NCI-H2171 treated with DMSO at 0.1 percent for 48 hours (cell line): ENCODE measurements around the gene CD52.
"Not testable (repeated sequence)": the region's sequence is repeated elsewhere in the genome, so short reads cannot be mapped to it uniquely, and the experiment has no call there.

Source experiments
- DNase-seq: peaks from one replicate; lab custom pipeline; 2025; lab: John Stamatoyannopoulos, UW

The CD52 gene

GRCh38 chr1:26302733-26303405 lies 14.9 kb upstream of the CD52 start:
- DNase-seq: peak; percentile 70

GRCh38 chr1:26305667-26306289 lies 12.0 kb upstream of the CD52 start:
- no peak for DNase-seq

- peak; percentile 98 for DNase-seq
Observed at GRCh38 chr1:26306290-26307229, 11.2 kb upstream of the CD52 start, which contains the start of gene UBXN11. TSS of gene UBXN11 (minus strand) at chr1:26306636. CDS start at chr1:26302883, 3,753 bp downstream.

GRCh38 chr1:26307363-26307781 lies 10.4 kb upstream of the CD52 start:
- DNase-seq: no peak

GRCh38 chr1:26307966-26308899 lies 9.5 kb upstream of the CD52 start:
- DNase-seq: not testable (repeated sequence)

- no peak for DNase-seq
Observed at GRCh38 chr1:26314501-26314900, 3.3 kb upstream of the CD52 start.

GRCh38 chr1:26315874-26316850 lies 1.6 kb upstream of the CD52 start:
- no peak for DNase-seq

GRCh38 chr1:26317146-26317545 lies 612 bp upstream of the CD52 start:
- no peak for DNase-seq

GRCh38 chr1:26318338-26319064 lies 743 bp downstream of the CD52 start:
- no peak for DNase-seq

- no peak for DNase-seq
Observed at GRCh38 chr1:26320896-26321295, 3.1 kb downstream of the CD52 start.

- peak; percentile 66 for DNase-seq
Observed at GRCh38 chr1:26321315-26322041, 3.7 kb downstream of the CD52 start.

- no peak for DNase-seq
Observed at GRCh38 chr1:26322042-26322331, 4.2 kb downstream of the CD52 start.

GRCh38 chr1:26323382-26323781 lies 5.6 kb downstream of the CD52 start:
- no peak for DNase-seq

- DNase-seq: no peak
Observed at GRCh38 chr1:26324550-26324949, 6.8 kb downstream of the CD52 start.

- peak; percentile 90 for DNase-seq
Observed at GRCh38 chr1:26327956-26328362, 10.2 kb downstream of the CD52 start.

GRCh38 chr1:26328597-26328996 lies 10.8 kb downstream of the CD52 start:
- no peak for DNase-seq

- DNase-seq: not testable (repeated sequence)
Observed at GRCh38 chr1:26329380-26329779, 11.6 kb downstream of the CD52 start.

- no peak for DNase-seq
Observed at GRCh38 chr1:26330276-26330675, 12.5 kb downstream of the CD52 start.

GRCh38 chr1:26333312-26333711 lies 15.6 kb downstream of the CD52 start:
- not testable (repeated sequence) for DNase-seq
